ENCODE results near the gene SLC36A4.

Gene SLC36A4

DNA sequence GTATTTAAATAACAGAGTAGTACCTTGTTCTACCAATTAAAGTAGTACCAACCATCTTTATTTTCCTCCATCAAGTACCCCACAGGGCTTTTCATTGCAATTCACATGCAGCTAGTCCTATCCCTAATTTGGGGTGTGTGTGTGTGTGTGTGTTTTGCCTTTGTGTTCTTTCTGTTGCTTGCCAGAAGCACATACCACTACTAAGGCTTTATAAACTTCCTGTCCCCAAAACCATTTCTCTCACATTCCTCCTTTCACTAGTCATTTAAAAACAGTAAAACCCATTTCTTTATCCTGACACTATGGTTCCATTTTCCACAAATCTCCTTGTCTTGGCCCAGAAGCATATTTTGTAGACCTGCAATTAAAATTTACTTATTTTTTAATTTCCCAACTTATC, 54.6 kb downstream of the SLC36A4 start:
- no peak for DNase-seq (ENCODE audit: low read depth)
- no peak overlapping the region for H3K4me3 ChIP-seq (ENCODE audit: low read depth, low read length)
- TF ChIP-seq, protein P1, sequence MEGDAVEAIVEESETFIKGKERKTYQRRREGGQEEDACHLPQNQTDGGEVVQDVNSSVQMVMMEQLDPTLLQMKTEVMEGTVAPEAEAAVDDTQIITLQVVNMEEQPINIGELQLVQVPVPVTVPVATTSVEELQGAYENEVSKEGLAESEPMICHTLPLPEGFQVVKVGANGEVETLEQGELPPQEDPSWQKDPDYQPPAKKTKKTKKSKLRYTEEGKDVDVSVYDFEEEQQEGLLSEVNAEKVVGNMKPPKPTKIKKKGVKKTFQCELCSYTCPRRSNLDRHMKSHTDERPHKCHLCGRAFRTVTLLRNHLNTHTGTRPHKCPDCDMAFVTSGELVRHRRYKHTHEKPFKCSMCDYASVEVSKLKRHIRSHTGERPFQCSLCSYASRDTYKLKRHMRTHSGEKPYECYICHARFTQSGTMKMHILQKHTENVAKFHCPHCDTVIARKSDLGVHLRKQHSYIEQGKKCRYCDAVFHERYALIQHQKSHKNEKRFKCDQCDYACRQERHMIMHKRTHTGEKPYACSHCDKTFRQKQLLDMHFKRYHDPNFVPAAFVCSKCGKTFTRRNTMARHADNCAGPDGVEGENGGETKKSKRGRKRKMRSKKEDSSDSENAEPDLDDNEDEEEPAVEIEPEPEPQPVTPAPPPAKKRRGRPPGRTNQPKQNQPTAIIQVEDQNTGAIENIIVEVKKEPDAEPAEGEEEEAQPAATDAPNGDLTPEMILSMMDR (IDR thresholded peaks at IDR 0.05; ENCODE audit: low read depth, low read length, missing control alignments) = no peak
- in situ Hi-C loops (cut with HindIII; ENCODE audit: low sequenced_read_pairs) = no loop called here

DNA sequence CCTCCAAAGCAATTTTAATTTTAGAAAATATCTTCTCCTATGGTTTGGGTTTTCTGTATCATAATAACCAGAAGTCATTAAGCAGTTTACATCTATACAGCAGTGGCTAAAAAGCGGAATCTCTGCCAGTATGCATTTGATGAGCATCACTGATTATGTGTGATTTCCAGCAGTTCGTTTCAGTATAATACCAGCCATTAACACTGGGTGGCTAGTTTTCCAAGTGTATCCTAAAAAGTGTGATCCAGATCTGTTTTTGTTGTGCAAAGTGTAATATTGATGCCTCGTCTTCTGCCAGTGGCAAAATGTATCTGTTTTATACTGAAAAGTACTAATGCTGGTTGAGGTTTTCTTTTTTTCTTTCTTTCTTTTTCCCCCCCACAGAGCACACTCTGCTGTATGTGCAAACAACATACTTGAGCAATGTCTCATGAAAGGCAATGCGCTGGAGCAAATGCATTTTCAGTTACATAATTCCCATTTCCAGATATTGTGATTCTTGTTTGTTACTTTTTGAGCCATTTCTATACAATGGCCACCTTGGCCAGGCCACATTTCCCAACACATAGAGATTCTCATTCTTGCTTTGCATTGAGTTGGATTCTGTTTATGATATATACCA, 64.2 kb downstream of the SLC36A4 start:
- in situ Hi-C loops (cut with HindIII; ENCODE audit: low sequenced_read_pairs) = no loop called here

DNA sequence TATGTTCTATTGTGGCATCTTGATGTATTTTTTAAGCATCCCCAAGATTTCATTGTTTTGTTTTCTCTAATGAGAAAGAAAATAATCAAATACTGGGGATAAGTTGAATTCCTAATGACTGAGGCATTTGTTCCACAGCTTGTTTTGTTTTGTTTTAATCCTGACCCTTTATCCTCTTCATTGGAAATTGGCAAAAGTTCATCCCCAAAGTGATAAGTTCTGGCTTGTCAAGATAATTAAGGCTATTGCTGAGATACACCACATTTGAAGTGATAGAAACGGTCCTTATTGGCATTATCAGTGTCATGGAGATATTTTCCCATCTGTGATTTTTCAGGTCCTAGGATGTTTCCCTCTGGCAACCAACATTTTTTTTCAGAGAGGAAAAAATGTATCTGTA, 65.0 kb downstream of the SLC36A4 start:
- in situ Hi-C loops (cut with HindIII; ENCODE audit: low sequenced_read_pairs) = no loop called here
- no peak for DNase-seq (ENCODE audit: low read depth)
- H3K4me3 ChIP-seq (ENCODE audit: low read depth, low read length) = no peak overlapping the region
- TF ChIP-seq, protein P1 (IDR thresholded peaks at IDR 0.05; ENCODE audit: low read depth, low read length, missing control alignments) = no peak

More for the DNA sequence above, 64.2 kb downstream of the SLC36A4 start:
- no peak overlapping the region for H3K4me3 ChIP-seq (ENCODE audit: low read depth, low read length)
- peak; percentile 60 for DNase-seq (ENCODE audit: low read depth)
- TF ChIP-seq, protein P1 (IDR thresholded peaks at IDR 0.05; ENCODE audit: low read depth, low read length, missing control alignments) = no peak

DNA sequence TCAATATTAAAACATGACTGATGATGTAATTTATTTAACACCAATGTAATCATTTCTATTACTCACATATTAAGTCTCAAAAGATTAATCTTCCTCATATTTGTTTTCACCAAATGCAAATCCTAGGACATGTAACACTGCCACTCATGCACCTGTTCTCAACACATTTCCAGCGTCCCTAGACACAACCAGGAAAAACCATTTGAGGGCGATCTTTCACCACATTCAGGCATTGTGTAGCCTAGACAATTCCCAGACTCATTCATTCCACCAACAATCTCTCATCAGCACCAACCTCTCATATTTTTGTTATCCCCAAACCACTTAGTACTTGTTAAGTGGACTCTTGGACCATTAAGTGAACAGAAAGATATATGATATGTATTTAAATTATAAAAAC, 66.1 kb downstream of the SLC36A4 start:
- TF ChIP-seq, protein P1 (IDR thresholded peaks at IDR 0.05; ENCODE audit: low read depth, low read length, missing control alignments) = no peak
- no peak overlapping the region for H3K4me3 ChIP-seq (ENCODE audit: low read depth, low read length)
- in situ Hi-C loops (cut with HindIII; ENCODE audit: low sequenced_read_pairs) = no loop called here
- DNase-seq (ENCODE audit: low read depth) = no peak

DNA sequence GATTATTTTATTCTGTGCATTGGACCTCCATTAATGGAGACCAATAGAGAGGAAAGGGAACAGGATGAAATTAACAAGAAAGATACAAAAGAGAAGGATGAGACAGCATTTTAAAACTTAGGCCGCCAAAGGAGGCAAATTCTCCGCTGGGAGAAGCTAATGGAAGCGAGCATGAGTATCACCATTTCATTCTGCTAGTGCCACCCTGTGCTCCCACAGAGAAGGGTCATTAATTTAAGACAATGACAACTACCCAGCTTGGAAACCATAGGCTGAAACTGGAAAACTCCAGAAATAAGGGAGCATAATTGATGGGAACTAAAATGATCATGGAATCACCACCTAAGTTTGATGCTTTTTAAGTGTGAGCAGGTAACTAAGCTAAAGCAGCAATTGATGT, 69.2 kb downstream of the SLC36A4 start:
- no peak for DNase-seq (ENCODE audit: low read depth)
- in situ Hi-C loops (cut with HindIII; ENCODE audit: low sequenced_read_pairs) = no loop called here
- no peak overlapping the region for H3K4me3 ChIP-seq (ENCODE audit: low read depth, low read length)
- TF ChIP-seq, protein P1 (IDR thresholded peaks at IDR 0.05; ENCODE audit: low read depth, low read length, missing control alignments) = no peak

DNA sequence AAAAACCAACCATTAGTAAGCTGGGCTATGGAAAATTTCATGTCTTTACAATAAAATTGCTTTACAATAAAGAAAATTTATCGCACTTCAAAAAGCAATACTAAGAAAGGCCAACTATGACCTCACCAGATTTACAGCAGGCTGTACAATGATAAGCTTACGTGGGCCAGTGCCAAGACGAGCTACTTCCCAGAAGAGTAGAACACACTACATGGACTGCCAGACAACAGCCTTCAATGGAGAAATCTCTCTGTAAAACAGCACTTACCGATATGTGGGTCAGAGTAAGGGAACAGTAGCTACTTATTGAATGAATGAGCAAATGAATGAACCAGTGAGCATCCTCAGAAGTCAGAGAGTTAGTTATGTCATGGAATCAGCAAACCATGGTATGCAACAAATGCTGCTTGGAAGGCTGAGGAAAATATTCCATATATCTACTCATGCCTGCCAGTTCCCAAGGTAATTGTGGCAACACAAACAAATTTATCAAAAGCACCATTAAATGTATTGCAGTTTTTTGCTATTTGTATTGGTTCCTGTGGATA, 74.4 kb downstream of the SLC36A4 start:
- TF ChIP-seq, protein P1 (IDR thresholded peaks at IDR 0.05; ENCODE audit: low read depth, low read length, missing control alignments) = no peak
- no peak overlapping the region for H3K4me3 ChIP-seq (ENCODE audit: low read depth, low read length)
- in situ Hi-C loops (cut with HindIII; ENCODE audit: low sequenced_read_pairs) = no loop called here

More for the DNA sequence above, 74.4 kb downstream of the SLC36A4 start:
- no peak for DNase-seq (ENCODE audit: low read depth)

All from astrocyte of the cerebellum (primary cell).